A673 (cell line): Measurements from ENCODE around the gene SSNA1. TPM values are rescaled to one million over a fixed set of nuclear protein-coding genes. Genes with fewer than 3 reads are reported as not detected.

Experiments used
- BruUV-seq: library from RNA; stranded (reverse); fragments of 400-500 nt; replicated peaks from 2 replicates; lab custom pipeline; 2021; lab: Mats Ljungman, UMichigan
- CTCF ChIA-PET: fragments of 300-600 bp; sonication (Branson Sonifier 250); formaldehyde crosslinking; loops from one replicate; lab custom pipeline; 2022; ENCODE audit warnings: antibody characterized with exemption; lab: Charles Lee
- POLR2A ChIA-PET: fragments of 300-600 bp; sonication (Branson Sonifier 250); formaldehyde crosslinking; loops from one replicate; lab custom pipeline; 2022; ENCODE audit warnings: antibody characterized with exemption; ENCODE audit not compliant: low non-redundant PET; lab: Charles Lee
- DNase-seq: peaks from one replicate; pipeline ENCODE4 v3.0.0-alpha.2; 2015; ENCODE audit warnings: low spot score
- H3K27ac ChIP-seq: fragments of 200-600 bp; sonication (generic); 2 replicates; pipeline ENCODE4 v1.5.1; 2016; ENCODE audit warnings: mixed run types, low read depth, mild to moderate bottlenecking, mixed read lengths, antibody characterized with exemption, low read length; ENCODE audit not compliant: poor library complexity, severe bottlenecking
- H3K27me3 ChIP-seq: fragments of 200-600 bp; sonication (generic); replicated peaks from 2 replicates; pipeline ENCODE4 v1.6.1; 2017; ENCODE audit warnings: mixed run types, low read depth, mild to moderate bottlenecking, mixed read lengths, antibody characterized with exemption, low read length; ENCODE audit not compliant: insufficient read depth, poor library complexity
- H3K36me3 ChIP-seq: fragments of 200-600 bp; sonication (generic); 2 replicates; pipeline ENCODE4 v1.6.1; 2016; ENCODE audit warnings: mixed run types, mild to moderate bottlenecking, mixed read lengths, antibody characterized with exemption, low read length; ENCODE audit not compliant: insufficient read depth, poor library complexity, severe bottlenecking
- H3K4me1 ChIP-seq: fragments of 200-600 bp; sonication (generic); 2 replicates; pipeline ENCODE4 v1.6.1; 2017; ENCODE audit warnings: mixed run types, mild to moderate bottlenecking, mixed read lengths, antibody characterized with exemption, low read length; ENCODE audit not compliant: insufficient read depth, poor library complexity, severe bottlenecking
- H3K4me3 ChIP-seq: fragments of 200-600 bp; sonication (generic); 2 replicates; pipeline ENCODE4 v1.5.1; 2016; ENCODE audit warnings: low read depth, mixed run types, mild to moderate bottlenecking, mixed read lengths, low read length; ENCODE audit not compliant: poor library complexity, severe bottlenecking
- H3K9me3 ChIP-seq: fragments of 200-600 bp; sonication (generic); 2 replicates; pipeline ENCODE4 v1.6.1; 2016; ENCODE audit warnings: mixed run types, low read depth, mild to moderate bottlenecking, mixed read lengths, antibody characterized with exemption, low read length; ENCODE audit not compliant: poor library complexity, severe bottlenecking
- CTCF ChIP-seq: fragments of 300-800, 200-600 bp; sonication (generic); conservative IDR thresholded peaks from 2 replicates; pipeline ENCODE4 v1.5.1; 2017; ENCODE audit warnings: low read depth, mild to moderate bottlenecking, antibody characterized with exemption, low read length, moderate library complexity, mixed read lengths
- EZH2 ChIP-seq: fragments of 200-600 bp; sonication (generic); IDR thresholded peaks from 2 replicates; pipeline ENCODE4 v1.6.1; 2017; ENCODE audit warnings: borderline replicate concordance, low read depth, mild to moderate bottlenecking, mixed read lengths, antibody characterized with exemption, low read length; ENCODE audit not compliant: poor library complexity, severe bottlenecking
- intact Hi-C: fragments of 100-400 bp; cut with micrococcal nuclease; formaldehyde crosslinking; loops from one replicate; pipeline ENCODE4 v1.10.0; 2022; ENCODE audit not compliant: unreplicated experiment
- total RNA-seq: library from RNA; stranded (reverse); gene quantifications from 2 replicates; pipeline ENCODE4 v1.2.3, GENCODE V29; 2021

The SSNA1 gene
- total RNA-seq, 1 experiment from 2014 or later: 87.3 TPM

GRCh38 chr9:137194388-137194787, 5.9 kb downstream of the SSNA1 start:
- CTCF ChIA-PET: interaction anchor here (0.7 kb wide), 1 partner anchor 42 kb away, joined by 3 read pairs; no protein-coding TSS in a partner anchor
- Histone ChIP-seq H3K36me3 (peaks cover 2% of the 10 kb centered on the region), H3K9me3 (no peaks in the 10 kb centered on the region), H3K27me3 (no peaks in the 10 kb centered on the region), H3K27ac (no peak overlapping the region), H3K4me3 (no peak overlapping the region), H3K4me1 (peaks cover 12% of the 10 kb centered on the region)
- no peak for DNase-seq
- intact Hi-C loops: no loop called here
- BruUV-seq: no TSS peak
- TF ChIP-seq CTCF (no peak), EZH2 (no peak)
- POLR2A ChIA-PET: interaction anchor here (0.6 kb wide), 1 partner anchor 9 kb away, joined by 3 read pairs; no protein-coding TSS in a partner anchor

- POLR2A ChIA-PET: interaction anchor here (0.6 kb wide), 1 partner anchor 10 kb away, joined by 3 read pairs; no protein-coding TSS in a partner anchor
- H3K27ac ChIP-seq: no peak overlapping the region
These were observed 6.4 kb downstream of the SSNA1 start for GRCh38 chr9:137194909-137195308.

GRCh38 chr9:137195525-137196220, 7.2 kb downstream of the SSNA1 start:
- intact Hi-C loops: no loop called here
- Histone ChIP-seq H3K9me3 (no peaks in the 10 kb centered on the region), H3K27me3 (no peaks in the 10 kb centered on the region), H3K4me3 (no peak overlapping the region), H3K36me3 (peaks cover 2% of the 10 kb centered on the region), H3K27ac (no peak overlapping the region), H3K4me1 (peaks cover 13% of the 10 kb centered on the region)
- DNase-seq: no peak
- BruUV-seq: no TSS peak
- TF ChIP-seq EZH2: no peak
- TF ChIP-seq CTCF: no peak
- ChIA-PET CTCF (interaction anchor here (0.6 kb wide), 2 partner anchors 62 to 128 kb away, joined by 5 to 6 read pairs; no protein-coding TSS in a partner anchor), POLR2A (no interaction called here)

More at GRCh38 chr9:137194909-137195308, 6.4 kb downstream of the SSNA1 start:
- Histone ChIP-seq H3K36me3 (peaks cover 2% of the 10 kb centered on the region), H3K27me3 (no peaks in the 10 kb centered on the region), H3K4me1 (peaks cover 13% of the 10 kb centered on the region), H3K9me3 (no peaks in the 10 kb centered on the region), H3K4me3 (no peak overlapping the region)
- no peak for TF ChIP-seq CTCF
- TF ChIP-seq EZH2: no peak
- no peak for DNase-seq
- CTCF ChIA-PET: interaction anchor here (0.7 kb wide), 1 partner anchor 42 kb away, joined by 3 read pairs; no protein-coding TSS in a partner anchor
- intact Hi-C loops: no loop called here
- BruUV-seq: no TSS peak
